Neural cell (in vitro differentiated cells): Measurements from ENCODE around the gene WSB1. TPM values are rescaled to one million over a fixed set of nuclear protein-coding genes. Genes with fewer than 3 reads are reported as not detected.
A peak's percentile ranks its signal among the peaks of the same experiment; 100 is the strongest.
"Not testable (repeated sequence)": the region's sequence is repeated elsewhere in the genome, so short reads cannot be mapped to it uniquely, and the experiment has no call there.

Experiments used
- H2AFZ ChIP-seq: fragments of 200-600, 300-800 bp; sonication (generic), shearing (Covaris generic); 2 replicates; pipeline ENCODE4 v1.6.0; 2014; ENCODE audit warnings: low read depth, mild to moderate bottlenecking, antibody characterized with exemption, low read length, moderate library complexity
- H3F3A ChIP-seq: fragments of 200-600 bp; shearing (Covaris generic); 2 replicates; pipeline ENCODE4 v1.6.1; 2016; ENCODE audit warnings: mild to moderate bottlenecking, moderate library complexity, mixed read lengths, antibody characterized with exemption, low read length; ENCODE audit not compliant: insufficient read depth, poor library complexity, severe bottlenecking
- H3K27ac ChIP-seq: fragments of 200-600, 300-800 bp; sonication (generic), shearing (Covaris generic); 2 replicates; pipeline ENCODE4 v1.5.1; 2014; ENCODE audit warnings: mild to moderate bottlenecking, low read length, moderate library complexity
- H3K27me3 ChIP-seq: fragments of 300-800, 200-600 bp; sonication (generic), shearing (Covaris generic); 2 replicates; pipeline ENCODE4 v1.6.0; 2014; ENCODE audit warnings: mild to moderate bottlenecking, low read depth, low read length, moderate library complexity; ENCODE audit not compliant: insufficient read depth
- H3K36me3 ChIP-seq: fragments of 300-800, 200-600 bp; sonication (generic), shearing (Covaris generic); 2 replicates; pipeline ENCODE4 v1.5.1; 2014; ENCODE audit warnings: mild to moderate bottlenecking, antibody characterized with exemption, low read length, moderate library complexity; ENCODE audit not compliant: insufficient read depth
- H3K4me2 ChIP-seq: fragments of 300-800, 200-600 bp; sonication (generic), shearing (Covaris generic); 2 replicates; pipeline ENCODE4 v1.6.0; 2014; ENCODE audit warnings: mild to moderate bottlenecking, low read length
- H3K4me3 ChIP-seq: fragments of 300-800, 200-600 bp; sonication (generic), shearing (Covaris generic); 2 replicates; pipeline ENCODE4 v1.5.1; 2014; ENCODE audit warnings: mild to moderate bottlenecking, low read length, moderate library complexity
- H3K79me2 ChIP-seq: fragments of 200-600 bp; shearing (Covaris generic); replicated peaks from 2 replicates; pipeline ENCODE4 v1.6.0; 2014; ENCODE audit warnings: mild to moderate bottlenecking, low read length, moderate library complexity; ENCODE audit not compliant: insufficient read depth
- H3K9ac ChIP-seq: fragments of 300-800, 200-600 bp; sonication (generic), shearing (Covaris generic); 2 replicates; pipeline ENCODE4 v1.6.1; 2016; ENCODE audit warnings: mild to moderate bottlenecking, low read length, mixed read lengths
- H3K9me2 ChIP-seq: fragments of 200-600 bp; shearing (Covaris generic); 2 replicates; pipeline ENCODE4 v1.6.1; 2016; ENCODE audit warnings: mild to moderate bottlenecking, low read length, mixed read lengths; ENCODE audit not compliant: insufficient read depth
- H3K9me3 ChIP-seq: fragments of 200-600, 300-800 bp; sonication (generic), shearing (Covaris generic); 2 replicates; pipeline ENCODE4 v1.6.1; 2016; ENCODE audit warnings: mild to moderate bottlenecking, mixed run types, low read length, moderate library complexity, mixed read lengths
- H4K20me1 ChIP-seq: fragments of 200-600 bp; shearing (Covaris generic); 2 replicates; pipeline ENCODE4 v1.6.1; 2016; ENCODE audit warnings: mild to moderate bottlenecking, mixed run types; ENCODE audit not compliant: insufficient read depth
- CTCF ChIP-seq: fragments of 450-650 bp; IDR thresholded peaks from 2 replicates; pipeline ENCODE4 v1.5.1; 2014; ENCODE audit warnings: antibody characterized with exemption, mild to moderate bottlenecking, moderate library complexity; ENCODE audit not compliant: poor library complexity, severe bottlenecking
- EP300 ChIP-seq: fragments of 450-650 bp; conservative IDR thresholded peaks from 2 replicates; pipeline ENCODE4 v1.6.1; 2014; ENCODE audit warnings: antibody characterized with exemption, mild to moderate bottlenecking, moderate library complexity; ENCODE audit not compliant: poor library complexity, severe bottlenecking
- EZH2 ChIP-seq: fragments of 200-600, 300-800 bp; shearing (Covaris generic), sonication (generic); IDR thresholded peaks from 2 replicates; pipeline ENCODE4 v1.6.1; 2014; ENCODE audit warnings: antibody characterized with exemption, low read length, borderline replicate concordance, mild to moderate bottlenecking; ENCODE audit not compliant: insufficient read depth, poor library complexity, severe bottlenecking
- MXI1 ChIP-seq: fragments of 450-650 bp; conservative IDR thresholded peaks from 2 replicates; pipeline ENCODE4 v1.6.1; 2014; ENCODE audit warnings: antibody characterized with exemption, mild to moderate bottlenecking; ENCODE audit not compliant: poor library complexity, severe bottlenecking
- POLR2AphosphoS5 ChIP-seq: IDR thresholded peaks from 2 replicates; pipeline ENCODE4 v1.6.1; 2012
- RAD21 ChIP-seq: fragments of 450-650 bp; conservative IDR thresholded peaks from 2 replicates; pipeline ENCODE4 v1.6.1; 2014; ENCODE audit warnings: antibody characterized with exemption, mild to moderate bottlenecking, moderate library complexity
- TAF1 ChIP-seq: IDR thresholded peaks from 2 replicates; pipeline ENCODE4 v1.6.1; 2012; ENCODE audit warnings: low read depth
- polyA plus RNA-seq: library from polyadenylated mRNA; depleted of rRNA; stranded (reverse); fragments of >200 nt; gene quantifications from 2 replicates; pipeline ENCODE4 v1.2.3, GENCODE V29; 2014

Gene WSB1
- polyA plus RNA-seq, 1 donor from 2014 or later: 1,828 TPM

DNA sequence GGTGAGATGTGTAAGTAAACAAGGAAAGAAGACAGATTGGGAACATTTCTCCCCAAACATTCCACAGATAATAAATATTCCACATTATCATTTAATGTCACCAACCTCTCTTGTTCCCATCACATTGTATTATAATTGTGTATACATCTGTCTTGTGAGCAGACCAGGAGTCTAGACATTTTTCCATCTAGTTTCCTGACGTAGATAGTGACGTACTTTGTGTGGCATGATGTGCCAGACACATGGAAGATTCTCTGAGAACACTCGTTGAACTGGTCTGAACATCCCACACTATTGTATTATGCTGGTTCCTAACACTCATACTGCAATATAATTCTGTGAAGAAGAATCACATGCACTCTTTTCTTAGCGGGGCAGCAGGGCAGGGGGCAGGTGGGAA, 34.0 kb downstream of the WSB1 start:
- Histone ChIP-seq H3K36me3 (no peaks in the 10 kb centered on the region), H3K27me3 (no peaks in the 10 kb centered on the region), H4K20me1 (no peaks in the 10 kb centered on the region), H3K9ac (no peak overlapping the region), H3F3A (no peaks in the 10 kb centered on the region), H3K79me2 (no peaks in the 10 kb centered on the region), H3K4me2 (no peak overlapping the region), H3K4me3 (no peak overlapping the region), H3K9me2 (no peaks in the 10 kb centered on the region), H3K27ac (no peak overlapping the region), H2AFZ (no peak overlapping the region), H3K9me3 (no peaks in the 10 kb centered on the region)
- TF ChIP-seq CTCF (no peak), POLR2AphosphoS5 (no peak), TAF1 (no peak)

DNA sequence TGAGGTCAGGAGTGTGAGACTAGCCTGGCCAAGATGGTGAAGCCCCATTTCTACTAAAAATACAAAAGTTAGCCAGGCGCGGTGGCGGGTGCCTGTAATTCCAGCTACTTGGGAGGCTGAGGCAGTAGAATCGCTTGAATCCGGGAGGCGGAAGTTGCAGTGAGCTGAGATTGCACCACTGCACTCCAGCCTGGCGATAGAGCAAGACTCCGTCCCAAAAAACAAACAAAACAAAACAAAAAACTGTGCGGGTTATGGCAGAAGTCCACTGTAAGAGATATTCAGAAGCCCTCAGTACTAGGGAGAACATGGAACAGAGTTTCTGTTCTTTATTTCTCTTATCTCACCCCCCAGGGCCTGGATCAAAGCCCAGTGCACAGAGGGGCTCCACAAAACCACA, 34.8 kb downstream of the WSB1 start:
- H3K9me2 ChIP-seq, H3K4me3 ChIP-seq, H2AFZ ChIP-seq, H3K36me3 ChIP-seq, H3K9ac ChIP-seq, H3K79me2 ChIP-seq, H3K4me2 ChIP-seq, H3K9me3 ChIP-seq, H3K27ac ChIP-seq, H3F3A ChIP-seq, H4K20me1 ChIP-seq, H3K27me3 ChIP-seq: not testable (repeated sequence)

DNA sequence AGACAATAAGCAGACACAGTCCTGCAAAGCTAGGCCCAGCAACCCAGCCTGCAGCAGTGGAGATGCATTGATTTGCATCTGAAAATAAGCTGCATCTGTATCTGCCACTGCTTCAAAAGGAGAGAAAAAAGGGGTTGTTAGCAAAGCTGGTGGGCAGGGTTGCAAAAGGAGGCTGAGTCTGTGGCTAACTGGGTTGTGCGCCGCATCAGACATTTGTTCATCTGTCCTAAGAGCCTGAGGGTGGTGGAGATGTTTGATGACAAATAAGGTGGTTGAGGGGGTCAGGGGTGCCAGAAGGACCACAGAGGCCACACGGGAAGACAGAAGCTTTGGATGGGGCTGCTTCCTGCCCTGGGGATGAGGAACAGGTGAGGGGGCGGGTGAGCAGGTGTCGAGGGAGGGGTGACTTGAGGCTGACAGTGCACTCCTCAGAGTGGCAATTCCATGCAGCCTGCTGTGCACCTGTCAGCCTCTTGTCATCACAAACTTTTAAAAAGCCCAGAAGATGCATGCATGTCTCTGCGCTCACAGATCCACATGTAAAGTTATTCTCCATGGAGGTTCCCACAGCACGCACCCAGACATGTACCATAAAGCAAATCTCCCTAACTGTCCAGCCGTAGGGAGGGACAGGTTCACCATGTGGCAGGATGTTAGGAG, 35.4 kb downstream of the WSB1 start:
- no peak overlapping the region for H3K4me2 ChIP-seq
- H3F3A ChIP-seq: no peaks in the 10 kb centered on the region
- H3K79me2 ChIP-seq: no peaks in the 10 kb centered on the region
- H3K36me3 ChIP-seq: no peaks in the 10 kb centered on the region
- H3K9ac ChIP-seq: no peak overlapping the region
- H3K27ac ChIP-seq: no peak overlapping the region
- H3K4me3 ChIP-seq: no peak overlapping the region
- no peaks in the 10 kb centered on the region for H3K9me3 ChIP-seq
- H2AFZ ChIP-seq: no peak overlapping the region
- H4K20me1 ChIP-seq: no peaks in the 10 kb centered on the region
- H3K27me3 ChIP-seq: no peaks in the 10 kb centered on the region
- H3K9me2 ChIP-seq: no peaks in the 10 kb centered on the region
- TF ChIP-seq EP300 (peak; percentile 72), RAD21 (no peak), CTCF (no peak), POLR2AphosphoS5 (peak; percentile 59), TAF1 (no peak), MXI1 (peak; percentile 57), EZH2 (no peak)
